ENCODE data around the gene GEN1.

The GEN1 gene

GRCh38 chr2:17735864-17736263, 18.1 kb upstream of the GEN1 start:
- Histone ChIP-seq H3K4me3 (ENCODE audit: low read depth, low read length, poor library complexity, severe bottlenecking) (no peak overlapping the region), H3K36me3 (ENCODE audit: insufficient read depth, low read length) (peaks cover 88% of the 10 kb centered on the region), H3K9me2 (ENCODE audit: low read depth, low read length) (no peaks in the 10 kb centered on the region), H3F3A (ENCODE audit: insufficient read depth, low read length) (no peaks in the 10 kb centered on the region), H4K20me1 (ENCODE audit: insufficient read depth, low read length) (no peaks in the 10 kb centered on the region), H3K9me3 (ENCODE audit: low read length) (no peaks in the 10 kb centered on the region), H3K27me3 (ENCODE audit: insufficient read depth, low read length) (no peaks in the 10 kb centered on the region), H2AFZ (ENCODE audit: low read length) (no peak overlapping the region), H3K27ac (ENCODE audit: low read depth, low read length, poor library complexity, severe bottlenecking) (no peak overlapping the region), H3K79me2 (ENCODE audit: insufficient read depth, low read length) (no peaks in the 10 kb centered on the region), H3K4me1 (ENCODE audit: insufficient read depth, low read length, severe bottlenecking) (no peaks in the 10 kb centered on the region), H3K9ac (ENCODE audit: low read length) (no peak overlapping the region), H3K4me2 (ENCODE audit: low read length) (no peak overlapping the region)
- TF ChIP-seq, protein P1, sequence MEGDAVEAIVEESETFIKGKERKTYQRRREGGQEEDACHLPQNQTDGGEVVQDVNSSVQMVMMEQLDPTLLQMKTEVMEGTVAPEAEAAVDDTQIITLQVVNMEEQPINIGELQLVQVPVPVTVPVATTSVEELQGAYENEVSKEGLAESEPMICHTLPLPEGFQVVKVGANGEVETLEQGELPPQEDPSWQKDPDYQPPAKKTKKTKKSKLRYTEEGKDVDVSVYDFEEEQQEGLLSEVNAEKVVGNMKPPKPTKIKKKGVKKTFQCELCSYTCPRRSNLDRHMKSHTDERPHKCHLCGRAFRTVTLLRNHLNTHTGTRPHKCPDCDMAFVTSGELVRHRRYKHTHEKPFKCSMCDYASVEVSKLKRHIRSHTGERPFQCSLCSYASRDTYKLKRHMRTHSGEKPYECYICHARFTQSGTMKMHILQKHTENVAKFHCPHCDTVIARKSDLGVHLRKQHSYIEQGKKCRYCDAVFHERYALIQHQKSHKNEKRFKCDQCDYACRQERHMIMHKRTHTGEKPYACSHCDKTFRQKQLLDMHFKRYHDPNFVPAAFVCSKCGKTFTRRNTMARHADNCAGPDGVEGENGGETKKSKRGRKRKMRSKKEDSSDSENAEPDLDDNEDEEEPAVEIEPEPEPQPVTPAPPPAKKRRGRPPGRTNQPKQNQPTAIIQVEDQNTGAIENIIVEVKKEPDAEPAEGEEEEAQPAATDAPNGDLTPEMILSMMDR (IDR thresholded peaks at IDR 0.05; ENCODE audit: low read length): no peak
- no peak for TF ChIP-seq EZH2 (IDR thresholded peaks at IDR 0.05; ENCODE audit: borderline replicate concordance, low read length)

DNA sequence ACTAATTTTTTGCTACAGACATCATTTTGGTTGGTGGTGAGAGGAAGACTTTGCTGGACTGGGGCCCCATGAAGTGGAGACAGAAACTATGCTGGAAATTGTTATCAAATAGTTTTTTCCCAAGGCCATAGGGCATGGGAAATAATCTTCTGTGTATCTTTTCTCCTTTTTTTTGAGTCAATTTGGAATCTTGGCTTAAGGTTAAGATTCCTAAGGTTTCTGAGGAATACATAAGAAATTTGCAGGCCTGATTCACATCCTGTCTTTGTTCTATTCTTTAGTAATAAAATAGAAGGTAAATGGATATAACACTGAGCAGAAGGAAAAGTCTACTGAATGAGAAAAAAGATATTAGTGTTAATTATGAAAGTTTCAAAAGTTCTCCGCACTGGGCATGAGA, 16.9 kb upstream of the GEN1 start:
- Histone ChIP-seq H2AFZ (ENCODE audit: low read length) (no peak overlapping the region), H3K27me3 (ENCODE audit: insufficient read depth, low read length) (no peaks in the 10 kb centered on the region), H3K4me1 (ENCODE audit: insufficient read depth, low read length, severe bottlenecking) (no peaks in the 10 kb centered on the region), H3K4me2 (ENCODE audit: low read length) (no peak overlapping the region), H3K9me3 (ENCODE audit: low read length) (no peaks in the 10 kb centered on the region), H3K36me3 (ENCODE audit: insufficient read depth, low read length) (peaks cover 87% of the 10 kb centered on the region), H3K9ac (ENCODE audit: low read length) (no peak overlapping the region), H3F3A (ENCODE audit: insufficient read depth, low read length) (no peaks in the 10 kb centered on the region), H3K79me2 (ENCODE audit: insufficient read depth, low read length) (no peaks in the 10 kb centered on the region), H3K4me3 (ENCODE audit: low read depth, low read length, poor library complexity, severe bottlenecking) (no peak overlapping the region), H4K20me1 (ENCODE audit: insufficient read depth, low read length) (no peaks in the 10 kb centered on the region), H3K9me2 (ENCODE audit: low read depth, low read length) (no peaks in the 10 kb centered on the region), H3K27ac (ENCODE audit: low read depth, low read length, poor library complexity, severe bottlenecking) (no peak overlapping the region)
- no peak for TF ChIP-seq EZH2 (IDR thresholded peaks at IDR 0.05; ENCODE audit: borderline replicate concordance, low read length)
- TF ChIP-seq, protein P1 (IDR thresholded peaks at IDR 0.05; ENCODE audit: low read length): no peak

GRCh38 chr2:17740203-17740602, 13.7 kb upstream of the GEN1 start:
- Histone ChIP-seq H3F3A (ENCODE audit: insufficient read depth, low read length) (no peaks in the 10 kb centered on the region), H3K4me3 (ENCODE audit: low read depth, low read length, poor library complexity, severe bottlenecking) (no peak overlapping the region), H3K9me3 (ENCODE audit: low read length) (no peaks in the 10 kb centered on the region), H2AFZ (ENCODE audit: low read length) (no peak overlapping the region), H3K36me3 (ENCODE audit: insufficient read depth, low read length) (peaks cover 78% of the 10 kb centered on the region), H3K79me2 (ENCODE audit: insufficient read depth, low read length) (no peaks in the 10 kb centered on the region), H3K4me1 (ENCODE audit: insufficient read depth, low read length, severe bottlenecking) (no peaks in the 10 kb centered on the region), H4K20me1 (ENCODE audit: insufficient read depth, low read length) (no peaks in the 10 kb centered on the region), H3K27ac (ENCODE audit: low read depth, low read length, poor library complexity, severe bottlenecking) (no peak overlapping the region), H3K4me2 (ENCODE audit: low read length) (no peak overlapping the region), H3K9me2 (ENCODE audit: low read depth, low read length) (no peaks in the 10 kb centered on the region), H3K27me3 (ENCODE audit: insufficient read depth, low read length) (no peaks in the 10 kb centered on the region), H3K9ac (ENCODE audit: low read length) (no peak overlapping the region)
- TF ChIP-seq, protein P1 (IDR thresholded peaks at IDR 0.05; ENCODE audit: low read length): no peak
- no peak for TF ChIP-seq EZH2 (IDR thresholded peaks at IDR 0.05; ENCODE audit: borderline replicate concordance, low read length)

Measured in OCI-LY1 (cell line).